Activated naive CD4-positive, alpha-beta T cell treated with anti-CD3 and anti-CD28 coated beads, Interleukin-2, amount 50 U/mL, for 16 hours (primary cell): ENCODE results near the gene NRIP2.
A peak's percentile ranks its signal among the peaks of the same experiment; 100 is the strongest.
"Not testable (repeated sequence)": the region's sequence is repeated elsewhere in the genome, so short reads cannot be mapped to it uniquely, and the experiment has no call there.

ENCODE experiments used
- DNase-seq: peaks from one replicate; pipeline ENCODE4 v3.0.0-alpha.2; 2020

The NRIP2 gene

GRCh38 chr12:2834581-2835491 lies at the start of gene NRIP2:
Gene NRIP2 (minus strand): TSS chr12:2835035. CDS start chr12:2834983, 52 bp downstream.
- DNase-seq, result no peak

GRCh38 chr12:2879853-2880252 lies 45.0 kb upstream of the NRIP2 start:
- DNase-seq, result no peak

- DNase-seq, result no peak
Observed at GRCh38 chr12:2877953-2878732, 43.3 kb upstream of the NRIP2 start.

GRCh38 chr12:2877047-2877952 lies 42.5 kb upstream of the NRIP2 start, which contains the start of the genes FOXM1 and RHNO1:
Gene FOXM1 (minus strand): TSS chr12:2877174. CDS start chr12:2874478, 2,696 bp downstream.
Gene RHNO1 (plus strand): TSS chr12:2877223. CDS start chr12:2885367, 8,144 bp downstream.
- DNase-seq, result peak; percentile 85

- no peak for DNase-seq
Observed at GRCh38 chr12:2876431-2877046, 41.7 kb upstream of the NRIP2 start.

- not testable (repeated sequence) for DNase-seq
Observed at GRCh38 chr12:2868986-2869632, 34.3 kb upstream of the NRIP2 start.

- DNase-seq, result no peak
Observed at GRCh38 chr12:2864198-2864597, 29.4 kb upstream of the NRIP2 start.

- not testable (repeated sequence) for DNase-seq
Observed at GRCh38 chr12:2863402-2863801, 28.6 kb upstream of the NRIP2 start.

- no peak for DNase-seq
Observed at GRCh38 chr12:2862876-2863275, 28.0 kb upstream of the NRIP2 start.

GRCh38 chr12:2860170-2860569 lies 25.3 kb upstream of the NRIP2 start:
- no peak for DNase-seq

GRCh38 chr12:2858944-2859421 lies 24.1 kb upstream of the NRIP2 start:
- DNase-seq, result no peak

- DNase-seq, result no peak
Observed at GRCh38 chr12:2858334-2858733, 23.5 kb upstream of the NRIP2 start.

GRCh38 chr12:2857576-2857975 lies 22.7 kb upstream of the NRIP2 start:
- no peak for DNase-seq

- DNase-seq, result no peak
Observed at GRCh38 chr12:2857021-2857431, 22.2 kb upstream of the NRIP2 start, which contains the start of gene TEX52. Gene TEX52 (minus strand): TSS chr12:2857039. CDS start chr12:2857026, 13 bp downstream.

- DNase-seq, result no peak
Observed at GRCh38 chr12:2856051-2856450, 21.2 kb upstream of the NRIP2 start.

GRCh38 chr12:2855546-2855945 lies 20.7 kb upstream of the NRIP2 start:
- no peak for DNase-seq

GRCh38 chr12:2854669-2855453 lies 20.0 kb upstream of the NRIP2 start:
- no peak for DNase-seq

GRCh38 chr12:2853626-2854025 lies 18.8 kb upstream of the NRIP2 start:
- DNase-seq, result peak; percentile 47

GRCh38 chr12:2851931-2852330 lies 17.1 kb upstream of the NRIP2 start:
- no peak for DNase-seq

- DNase-seq, result no peak
Observed at GRCh38 chr12:2845280-2845679, 10.4 kb upstream of the NRIP2 start.
